Measurements from ENCODE around the gene GBX2.

Gene GBX2

GRCh38 chr2:236160366-236161081 lies 7.7 kb downstream of the GBX2 start:
- H3K27me3 ChIP-seq (ENCODE audit: insufficient read depth, poor library complexity, severe bottlenecking) = peaks cover 18% of the 10 kb centered on the region
- DNase-seq (ENCODE audit: low read depth in 1 of 2, low spot score in 1 of 2) = no peak
- TF ChIP-seq POLR2AphosphoS5 (IDR thresholded peaks at IDR 0.05; ENCODE audit: low read depth) (no peak), SPI1 (IDR thresholded peaks at IDR 0.05; ENCODE audit: borderline replicate concordance, low read depth) (no peak), CTCF (IDR thresholded peaks at IDR 0.05; ENCODE audit: insufficient read depth, low read length) (no peak), GABPA (IDR thresholded peaks at IDR 0.05; ENCODE audit: low read depth) (no peak), REST (IDR thresholded peaks at IDR 0.05; ENCODE audit: insufficient replicate concordance, low read depth) (no peak)
- no peak overlapping the region for H3K4me3 ChIP-seq (replicated peaks; ENCODE audit: insufficient read depth, low read length)
- H3K27ac ChIP-seq (replicated peaks) = no peak overlapping the region

DNA sequence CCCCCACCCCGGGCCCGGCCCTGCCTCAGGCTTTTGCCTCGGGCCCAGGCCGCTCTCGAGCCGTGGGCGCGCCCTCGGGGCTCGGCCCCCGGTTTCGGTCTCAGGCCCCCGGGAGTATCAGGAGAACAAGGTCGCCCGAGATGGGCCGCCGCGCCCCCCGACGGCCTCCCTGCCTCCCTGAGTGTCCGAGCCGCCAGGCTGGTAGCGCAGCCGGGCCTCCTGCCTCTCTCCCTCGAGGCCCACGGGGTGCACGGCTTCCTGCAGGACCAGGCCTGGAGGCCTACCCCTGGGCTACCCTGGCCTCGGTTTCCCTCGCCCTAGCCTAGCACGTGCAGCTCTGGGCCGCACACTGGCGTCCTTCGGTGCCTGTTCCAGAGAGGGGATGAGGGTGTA lies 8.4 kb downstream of the GBX2 start:
- TF ChIP-seq GABPA (IDR thresholded peaks at IDR 0.05; ENCODE audit: low read depth) = no peak
- TF ChIP-seq REST (IDR thresholded peaks at IDR 0.05; ENCODE audit: insufficient replicate concordance, low read depth) = no peak
- no peak for TF ChIP-seq POLR2AphosphoS5 (IDR thresholded peaks at IDR 0.05; ENCODE audit: low read depth)
- TF ChIP-seq SPI1 (IDR thresholded peaks at IDR 0.05; ENCODE audit: borderline replicate concordance, low read depth) = no peak
- no peak for TF ChIP-seq CTCF (IDR thresholded peaks at IDR 0.05; ENCODE audit: insufficient read depth, low read length)
- Histone ChIP-seq H3K27ac (replicated peaks) (no peak overlapping the region), H3K27me3 (ENCODE audit: insufficient read depth, poor library complexity, severe bottlenecking) (peaks cover 10% of the 10 kb centered on the region), H3K4me3 (replicated peaks; ENCODE audit: insufficient read depth, low read length) (no peak overlapping the region)
- no peak for DNase-seq (ENCODE audit: low read depth in 1 of 2, low spot score in 1 of 2)

- Histone ChIP-seq H3K27ac (replicated peaks) (no peak overlapping the region), H3K27me3 (ENCODE audit: insufficient read depth, poor library complexity, severe bottlenecking) (peaks cover 7% of the 10 kb centered on the region), H3K4me3 (replicated peaks; ENCODE audit: insufficient read depth, low read length) (no peak overlapping the region)
- DNase-seq (ENCODE audit: low read depth in 1 of 2, low spot score in 1 of 2) = no peak
- TF ChIP-seq CTCF (IDR thresholded peaks at IDR 0.05; ENCODE audit: insufficient read depth, low read length) = no peak
- TF ChIP-seq POLR2AphosphoS5 (IDR thresholded peaks at IDR 0.05; ENCODE audit: low read depth) = no peak
- TF ChIP-seq GABPA (IDR thresholded peaks at IDR 0.05; ENCODE audit: low read depth) = no peak
- TF ChIP-seq REST (IDR thresholded peaks at IDR 0.05; ENCODE audit: insufficient replicate concordance, low read depth) = no peak
- no peak for TF ChIP-seq SPI1 (IDR thresholded peaks at IDR 0.05; ENCODE audit: borderline replicate concordance, low read depth)
Measured at GRCh38 chr2:236158969-236159777, 9.0 kb downstream of the GBX2 start.
